GM10847 (cell line): ENCODE measurements around the gene RIMS1.

ENCODE experiments used
- POLR2A ChIP-seq: IDR thresholded peaks from 2 replicates; pipeline ENCODE4 v1.6.1; 2011; ENCODE audit not compliant: insufficient read length; ENCODE audit errors: extremely low read depth

Gene RIMS1

GRCh38 chr6:71929047-71929446, 42.7 kb downstream of the RIMS1 start:
- no peak for TF ChIP-seq POLR2A

GRCh38 chr6:71933881-71934280, 47.5 kb downstream of the RIMS1 start:
- no peak for TF ChIP-seq POLR2A

GRCh38 chr6:71965404-71965803, 79.1 kb downstream of the RIMS1 start:
- no peak for TF ChIP-seq POLR2A

- TF ChIP-seq POLR2A = no peak
These were observed 81.1 kb downstream of the RIMS1 start for GRCh38 chr6:71967436-71967835.

GRCh38 chr6:71977884-71978283, 91.5 kb downstream of the RIMS1 start:
- TF ChIP-seq POLR2A = no peak

GRCh38 chr6:71979911-71980310, 93.6 kb downstream of the RIMS1 start:
- TF ChIP-seq POLR2A = no peak

- no peak for TF ChIP-seq POLR2A
These were observed 96.0 kb downstream of the RIMS1 start for GRCh38 chr6:71982389-71982788.

DNA sequence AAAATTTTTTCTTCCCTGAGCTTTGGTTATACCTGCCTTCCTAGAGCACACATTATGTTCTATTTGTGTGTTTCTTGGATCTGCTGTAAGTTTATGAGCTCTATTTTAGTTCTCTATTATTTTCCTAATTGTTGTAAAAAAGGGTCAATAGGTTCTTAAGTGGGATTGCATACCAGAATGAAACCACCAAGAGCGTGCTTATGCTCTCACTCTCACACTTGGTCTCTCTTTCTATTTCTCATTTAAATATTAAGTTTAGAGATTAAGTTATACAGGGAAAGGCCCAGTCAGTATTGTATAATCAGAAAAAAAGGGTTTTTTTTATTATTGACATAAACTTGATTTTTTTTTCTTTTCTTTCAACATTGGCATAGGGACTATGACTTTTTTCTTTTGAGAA, 96.8 kb downstream of the RIMS1 start:
- TF ChIP-seq POLR2A = no peak

DNA sequence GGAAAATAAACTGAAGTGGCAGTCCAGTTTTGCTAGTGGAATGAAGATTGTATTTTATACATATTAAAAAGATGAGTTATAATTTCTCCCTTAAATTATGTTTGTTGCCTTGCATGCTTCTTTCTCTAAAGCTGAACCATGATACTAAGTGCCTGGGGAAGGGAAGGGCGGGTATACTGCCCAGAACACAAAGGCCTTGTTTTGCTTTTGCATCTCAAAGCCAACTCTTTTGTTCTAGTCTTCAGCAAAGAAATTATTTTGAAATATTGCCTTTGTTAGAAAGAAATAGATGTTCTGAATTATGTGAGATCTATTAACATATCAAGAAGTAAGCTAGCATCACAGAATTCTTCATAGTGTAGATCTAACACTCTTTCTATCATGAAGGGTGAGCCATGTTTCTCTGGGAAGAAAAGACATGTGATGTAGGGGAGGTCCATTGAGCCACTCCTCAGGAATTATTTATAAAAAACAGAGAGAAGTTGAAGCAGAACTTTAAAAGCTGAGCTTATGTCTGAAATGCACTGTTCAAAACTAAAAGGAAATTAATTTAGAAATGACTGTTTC, 108.4 kb downstream of the RIMS1 start:
- TF ChIP-seq POLR2A = no peak

DNA sequence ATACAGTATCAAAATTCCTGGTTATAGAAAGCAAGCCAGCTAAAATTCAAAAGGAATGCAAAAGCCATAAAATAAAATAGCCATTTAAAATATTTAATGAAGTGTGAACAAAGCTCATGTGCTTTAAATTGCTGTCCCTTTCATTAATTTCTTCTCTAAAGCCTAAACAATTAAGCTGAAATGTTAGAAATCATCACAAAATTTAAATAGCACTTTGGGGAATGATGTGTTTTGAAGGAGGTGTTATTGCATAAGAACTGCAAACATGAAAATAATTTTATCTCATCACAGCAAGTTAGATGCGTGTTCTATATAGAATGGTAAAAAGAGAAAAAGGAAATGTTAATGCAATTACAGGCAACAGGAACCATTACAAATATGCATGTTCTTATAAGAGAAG, 111.0 kb downstream of the RIMS1 start:
- TF ChIP-seq POLR2A = no peak

GRCh38 chr6:72002415-72002814, 116.1 kb downstream of the RIMS1 start:
- TF ChIP-seq POLR2A = no peak

DNA sequence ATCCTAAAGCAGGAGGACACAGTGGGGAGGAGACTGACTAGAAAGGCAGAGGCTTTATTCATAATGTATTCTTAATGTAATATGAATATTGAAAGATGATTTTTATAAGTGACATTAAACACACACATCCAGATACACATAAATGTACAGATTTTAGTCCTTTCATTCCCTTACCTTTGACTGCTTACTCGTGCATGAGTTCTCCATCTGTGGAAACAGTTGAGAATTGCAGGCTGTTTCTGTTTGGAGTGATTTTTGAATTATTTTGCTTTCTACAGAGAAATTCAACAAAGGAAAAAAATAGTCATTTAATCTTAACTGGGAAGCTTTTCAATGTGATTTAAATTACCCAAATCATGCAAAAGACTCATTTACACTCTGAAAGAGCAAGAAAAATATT, 136.5 kb downstream of the RIMS1 start:
- no peak for TF ChIP-seq POLR2A

GRCh38 chr6:72031471-72031870, 145.1 kb downstream of the RIMS1 start:
- no peak for TF ChIP-seq POLR2A

DNA sequence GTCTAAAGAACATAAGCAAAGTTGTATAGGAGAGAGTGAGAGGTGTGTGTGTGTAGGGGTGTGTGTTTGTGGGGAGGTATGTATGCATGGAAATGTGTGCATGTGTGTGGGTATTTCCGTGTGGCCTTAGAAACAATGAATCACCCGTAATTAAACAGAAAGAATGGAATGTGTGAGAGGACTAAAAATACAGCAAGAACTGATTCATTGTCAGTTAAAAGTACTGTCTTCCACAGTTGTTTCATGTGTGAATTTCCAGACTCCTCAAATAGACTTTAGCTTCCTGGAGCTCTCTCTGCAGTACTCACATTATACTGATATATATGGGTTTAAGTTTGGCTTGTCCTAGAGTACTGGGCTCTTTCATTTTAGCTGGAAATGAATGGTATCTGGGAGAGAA, 145.7 kb downstream of the RIMS1 start:
- no peak for TF ChIP-seq POLR2A

GRCh38 chr6:72035486-72035885, 149.1 kb downstream of the RIMS1 start:
- no peak for TF ChIP-seq POLR2A

- no peak for TF ChIP-seq POLR2A
These were observed 149.6 kb downstream of the RIMS1 start for GRCh38 chr6:72035966-72036365.

DNA sequence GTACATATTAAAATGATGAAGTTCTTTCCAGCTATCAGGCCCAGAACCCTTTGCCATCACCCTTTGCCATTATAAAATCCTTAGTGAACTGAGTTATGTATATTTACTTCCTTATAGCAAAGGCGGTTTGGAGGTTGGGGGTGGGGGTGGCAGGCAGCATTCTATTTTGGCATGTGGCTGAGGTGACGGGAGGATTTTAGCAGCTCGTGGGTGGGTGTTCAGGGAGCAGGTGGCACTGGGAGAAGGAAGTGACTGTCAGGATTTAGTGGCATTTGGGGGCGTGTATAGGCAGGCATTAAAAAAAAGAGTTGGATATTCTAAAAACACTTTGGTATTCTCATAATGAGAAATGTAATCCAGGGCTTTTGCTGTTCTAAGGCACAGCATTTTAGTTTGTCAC, 150.7 kb downstream of the RIMS1 start:
- TF ChIP-seq POLR2A = no peak

GRCh38 chr6:72040111-72040510, 153.8 kb downstream of the RIMS1 start:
- TF ChIP-seq POLR2A = no peak
